CD4-positive, alpha-beta T cell treated with Interleukin-6 at 100 ng/mL for 8 hours (primary cell): ENCODE measurements around the gene CCDC120.

Experiments used
- DNase-seq: peaks from one replicate; pipeline ENCODE4 v3.0.0-alpha.2; 2020; ENCODE audit warnings: mixed read lengths, low spot score

The CCDC120 gene

DNA sequence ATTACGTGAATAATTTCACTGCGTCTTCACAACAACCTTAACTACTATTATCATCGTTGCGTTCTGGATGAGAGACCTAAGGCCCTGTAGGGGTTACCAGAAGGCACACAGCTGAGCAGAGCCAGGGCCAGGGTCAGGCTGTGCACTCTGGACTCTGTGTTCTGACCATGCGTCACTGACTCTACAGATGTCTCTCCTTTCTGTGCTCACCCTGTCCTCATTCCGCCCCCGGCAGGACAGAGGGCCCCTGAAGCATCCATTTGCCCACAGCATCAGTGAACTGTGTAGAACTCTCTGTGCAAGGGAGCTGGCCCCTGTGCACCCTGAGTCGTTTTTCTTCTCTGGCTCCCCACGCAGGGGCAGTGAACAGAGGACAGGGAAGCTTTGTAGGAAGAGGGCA is 43.4 kb downstream of the CCDC120 start:
- DNase-seq = no peak

DNA sequence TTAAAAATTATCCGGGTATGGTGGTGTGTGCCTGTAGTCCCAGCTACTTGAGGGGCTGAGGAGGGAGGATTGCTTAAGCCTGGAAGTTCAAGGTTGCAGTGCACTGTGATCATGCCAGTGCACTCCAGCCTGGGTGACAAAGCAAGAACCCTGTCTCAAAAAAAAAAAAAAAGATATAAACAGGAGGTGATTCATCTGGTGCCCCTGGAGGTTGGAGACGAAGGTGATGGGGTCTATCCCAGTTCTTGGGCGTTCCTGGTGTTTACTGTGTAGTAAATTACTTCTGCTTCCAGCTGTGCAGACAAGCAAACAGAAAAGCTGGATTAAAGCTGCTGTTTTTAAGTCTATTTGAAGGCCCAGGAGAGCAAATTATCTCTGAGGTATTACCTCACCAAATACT is 44.8 kb downstream of the CCDC120 start:
- no peak for DNase-seq

GRCh38 chrX:49106296-49106695 is 47.5 kb downstream of the CCDC120 start:
- no peak for DNase-seq

DNA sequence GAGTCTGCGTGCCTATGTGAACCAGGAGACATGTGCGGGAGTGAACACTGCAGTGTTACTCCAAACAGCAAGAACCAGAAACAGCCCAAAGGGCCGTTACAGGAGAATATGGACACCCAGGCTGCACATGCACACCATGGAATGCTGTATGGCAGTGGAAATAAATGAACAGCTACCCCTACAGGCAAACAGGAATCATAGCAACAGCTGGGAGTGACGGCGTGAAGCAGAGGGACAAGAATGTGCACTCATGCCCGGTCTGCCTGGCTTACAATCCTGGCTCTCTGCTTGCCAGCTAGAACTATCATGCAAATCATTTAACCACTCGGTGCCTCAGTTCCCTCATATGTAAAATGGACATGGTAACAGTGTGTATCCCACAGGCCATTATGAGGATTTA is 48.1 kb downstream of the CCDC120 start:
- DNase-seq = no peak

- DNase-seq = no peak
Observed at GRCh38 chrX:49108641-49109040, 49.8 kb downstream of the CCDC120 start.

DNA sequence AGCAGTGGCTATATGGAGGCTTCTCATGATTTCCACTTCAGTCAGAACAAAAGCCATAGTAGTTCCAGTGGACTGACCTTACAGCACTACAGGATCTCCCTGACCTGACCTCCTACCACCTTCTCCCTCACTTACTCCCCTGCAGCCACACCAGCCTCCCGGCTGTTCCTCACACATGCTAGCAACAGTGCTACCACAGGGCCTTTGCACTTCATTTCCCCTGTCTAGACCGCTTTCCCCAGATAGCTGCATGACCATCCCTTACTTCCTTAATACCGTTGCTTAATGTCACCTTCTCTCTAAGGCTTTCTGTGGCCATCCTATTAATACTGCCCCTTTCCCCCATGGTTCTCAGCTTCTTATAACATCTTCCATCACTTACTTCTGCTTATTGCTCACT is 51.6 kb downstream of the CCDC120 start:
- no peak for DNase-seq

GRCh38 chrX:49111791-49112190 is 53.0 kb downstream of the CCDC120 start:
- DNase-seq = no peak

DNA sequence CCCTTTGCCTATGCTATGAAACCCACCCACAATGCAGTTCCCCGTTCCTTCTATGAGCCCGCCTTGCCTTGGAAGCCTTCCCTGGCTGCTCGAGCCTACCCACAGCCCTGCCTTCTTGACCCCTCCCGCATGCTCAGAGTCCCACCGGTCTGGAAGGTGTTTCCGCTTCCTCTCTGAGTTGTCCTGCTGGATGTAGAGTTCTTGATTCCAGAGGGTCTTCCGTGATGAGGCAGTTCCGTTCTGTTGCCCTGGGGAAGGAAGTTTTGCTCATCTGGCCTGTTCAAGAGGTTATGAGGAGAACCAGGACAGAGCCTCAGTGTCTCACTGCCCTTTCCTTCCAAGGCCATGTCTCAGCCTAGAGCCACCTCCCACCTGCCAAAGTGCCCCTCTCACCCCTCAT is 57.3 kb downstream of the CCDC120 start:
- no peak for DNase-seq

- no peak for DNase-seq
Observed at GRCh38 chrX:49116716-49117115, 57.9 kb downstream of the CCDC120 start.

- no peak for DNase-seq
Observed at GRCh38 chrX:49117581-49117980, 58.8 kb downstream of the CCDC120 start.
